HL-60/S4 treated with retinoic acid at 250 ng/mL for 4 days and 3 days (cell line): ENCODE data around the gene PDCD2L.
"Not testable (repeated sequence)": the region's sequence is repeated elsewhere in the genome, so short reads cannot be mapped to it uniquely, and the experiment has no call there.

Source experiments
- in situ Hi-C: fragments of 300-500 bp; cut with MboI; formaldehyde crosslinking; loops from 2 replicates; pipeline ENCODE4 v1.7.0; 2022; ENCODE audit warnings: low sequenced_read_pairs

PDCD2L gene

DNA sequence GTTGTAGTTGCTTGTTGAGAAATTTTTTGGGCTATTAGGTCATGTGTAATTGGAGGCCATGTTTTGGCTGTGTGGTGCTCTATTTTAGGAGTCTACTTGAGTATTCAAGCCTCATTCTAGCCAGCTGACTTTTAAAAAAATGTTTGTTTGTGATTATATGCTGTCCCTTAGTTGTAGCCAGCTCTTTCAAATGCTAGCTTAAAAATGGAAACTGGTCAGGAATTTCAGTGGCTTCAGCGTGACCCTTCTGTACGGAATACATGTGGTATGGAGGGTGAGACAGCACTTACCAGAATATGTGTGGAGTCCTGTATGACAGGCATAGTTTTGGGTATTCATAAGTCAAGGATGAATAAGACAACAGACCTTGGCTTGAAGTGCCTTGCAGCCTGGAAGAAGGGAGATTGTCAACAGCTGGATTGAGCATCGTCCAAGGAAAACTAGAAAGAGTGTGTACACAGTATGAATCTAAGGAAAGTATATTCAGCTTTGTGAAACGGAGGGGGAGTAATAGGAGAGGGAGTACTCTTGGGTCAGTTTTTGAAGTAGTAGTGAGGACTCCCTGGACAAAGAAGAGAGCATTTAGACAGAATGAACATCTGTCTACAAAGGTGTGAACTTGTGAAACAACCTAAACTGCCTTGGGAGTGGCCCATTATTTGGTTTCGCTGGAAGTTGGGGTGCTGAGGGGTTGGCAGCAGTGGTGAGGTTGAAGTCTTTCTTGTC lies 57.3 kb downstream of the PDCD2L start:
- in situ Hi-C loops = no loop called here

DNA sequence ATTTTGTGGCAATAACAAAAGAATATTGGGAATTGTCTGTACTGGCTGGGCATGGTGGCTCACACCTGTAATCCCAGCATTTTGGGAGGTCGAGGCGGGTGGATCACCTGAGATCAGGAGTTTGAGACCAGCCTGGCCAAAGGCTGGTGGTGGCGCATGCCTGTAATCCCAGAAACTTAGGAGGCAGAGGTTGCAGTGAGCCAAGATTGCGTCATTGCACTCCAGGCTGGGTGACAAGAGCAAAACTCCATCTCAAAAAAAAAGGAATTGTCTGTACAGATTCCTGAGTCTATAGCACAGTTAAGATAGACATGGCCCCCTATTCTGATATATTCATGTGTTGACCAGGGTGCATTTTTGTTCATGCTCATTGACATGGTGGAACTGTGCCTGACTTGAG lies 60.6 kb downstream of the PDCD2L start:
- in situ Hi-C loops = not testable (repeated sequence)

DNA sequence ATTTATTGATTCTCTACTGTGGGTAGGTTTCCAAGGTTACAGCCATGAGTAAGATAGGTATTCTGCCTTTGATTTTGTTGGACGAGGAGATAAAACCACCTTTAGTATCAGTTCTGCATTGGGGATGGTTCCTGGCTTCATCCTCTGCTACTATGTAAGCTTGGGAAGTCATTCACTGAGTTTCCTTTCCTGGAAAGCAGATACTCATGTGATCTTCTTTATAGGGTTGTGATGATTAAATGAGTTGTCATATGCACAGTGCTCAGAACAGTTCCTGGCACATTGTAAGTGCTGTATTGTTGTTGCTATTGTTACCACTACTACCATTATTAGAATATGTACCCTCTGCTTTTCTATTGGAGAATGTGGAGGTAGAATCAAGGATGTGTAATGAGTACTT lies 64.2 kb downstream of the PDCD2L start:
- in situ Hi-C loops = no loop called here

DNA sequence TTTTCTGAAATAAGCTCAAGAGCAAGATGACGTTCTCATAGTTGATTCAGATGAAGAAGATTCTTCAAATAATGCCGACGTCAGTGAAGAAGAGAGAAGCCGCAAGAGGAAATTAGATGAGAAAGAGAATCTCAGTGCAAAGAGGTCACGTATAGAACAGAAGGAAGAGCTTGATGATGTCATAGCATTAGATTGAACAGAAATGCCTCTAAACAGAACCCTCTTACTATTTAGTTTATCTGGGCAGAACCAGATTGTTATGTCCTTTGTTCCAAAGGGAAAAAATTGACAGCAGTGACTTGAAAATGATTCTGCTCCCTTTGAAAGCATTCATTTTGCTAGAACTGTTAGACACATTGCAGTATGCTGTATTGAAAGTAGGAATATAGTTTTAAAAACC lies 64.8 kb downstream of the PDCD2L start:
- in situ Hi-C loops = not testable (repeated sequence)

DNA sequence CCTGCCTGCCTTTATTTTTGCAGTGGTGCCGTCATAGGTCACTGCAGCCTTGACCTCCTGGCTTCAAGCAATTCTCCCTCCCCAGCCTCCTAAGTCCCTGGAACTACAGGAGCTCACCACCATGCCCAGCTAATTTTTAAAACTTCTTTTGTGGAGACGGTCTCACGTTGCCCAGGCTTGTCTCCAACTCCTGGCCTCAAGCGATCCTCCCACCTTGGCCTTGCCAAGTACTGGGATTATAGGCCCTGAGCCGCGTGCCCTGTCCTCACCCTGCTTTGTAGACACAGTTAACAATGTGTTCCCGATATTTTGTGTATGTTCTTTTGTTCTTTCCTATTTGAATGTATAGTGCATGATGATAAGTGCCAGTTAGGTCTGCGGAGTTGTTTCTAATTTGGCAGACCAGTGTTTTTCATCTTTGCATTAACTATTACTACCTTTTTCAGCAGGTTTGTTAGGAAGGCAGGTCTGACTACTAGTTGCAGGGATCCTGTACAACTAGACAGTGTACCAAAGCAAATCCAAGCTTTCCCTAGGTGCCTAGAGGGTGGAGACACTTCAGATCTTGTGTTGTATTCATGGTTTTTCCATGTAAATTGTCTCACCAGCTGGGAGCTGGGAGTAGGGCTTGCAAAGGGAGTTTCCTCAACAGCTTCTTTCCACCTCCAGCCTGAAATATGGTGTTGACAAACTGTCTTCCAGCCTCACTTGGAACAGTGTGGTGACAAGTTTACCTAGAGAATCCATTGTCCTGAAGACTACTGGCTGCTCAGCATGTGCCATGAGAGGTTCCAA lies 67.9 kb downstream of the PDCD2L start:
- in situ Hi-C loops = no loop called here

DNA sequence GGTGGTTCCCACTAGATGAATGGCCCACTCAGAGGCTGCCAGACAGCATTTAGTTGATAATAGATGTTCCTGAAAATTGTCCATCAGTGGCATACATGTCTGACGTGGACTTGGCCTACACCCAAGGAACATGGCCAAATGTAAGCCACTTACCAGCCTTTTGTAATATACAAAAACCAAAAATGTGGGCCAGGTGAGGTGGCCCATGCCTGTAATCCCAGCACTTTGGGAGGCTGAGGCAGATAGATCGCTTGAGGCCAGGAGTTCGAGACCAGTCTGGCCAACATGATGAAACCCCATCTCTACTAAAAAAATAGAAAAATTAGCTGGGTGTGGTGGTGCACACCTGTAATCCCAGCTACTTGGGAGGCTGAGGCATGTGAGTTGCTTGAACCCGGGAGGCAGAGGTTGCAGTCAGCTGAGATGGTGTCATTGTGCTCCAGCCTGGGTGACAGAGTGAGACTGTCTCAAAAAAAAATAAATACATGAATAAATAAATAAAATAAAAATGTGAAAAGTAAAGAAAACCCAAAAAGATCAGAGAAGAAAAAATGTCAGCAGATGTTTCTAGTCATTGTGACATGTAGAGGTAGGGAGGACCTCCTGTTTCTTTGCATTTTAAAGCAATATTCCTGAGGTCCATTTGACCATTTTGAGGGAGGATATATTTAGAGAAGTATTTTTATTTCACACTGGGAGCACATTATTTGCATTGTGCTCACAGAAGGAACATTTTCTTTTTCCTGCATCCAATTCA lies 70.2 kb downstream of the PDCD2L start:
- in situ Hi-C loops = no loop called here

DNA sequence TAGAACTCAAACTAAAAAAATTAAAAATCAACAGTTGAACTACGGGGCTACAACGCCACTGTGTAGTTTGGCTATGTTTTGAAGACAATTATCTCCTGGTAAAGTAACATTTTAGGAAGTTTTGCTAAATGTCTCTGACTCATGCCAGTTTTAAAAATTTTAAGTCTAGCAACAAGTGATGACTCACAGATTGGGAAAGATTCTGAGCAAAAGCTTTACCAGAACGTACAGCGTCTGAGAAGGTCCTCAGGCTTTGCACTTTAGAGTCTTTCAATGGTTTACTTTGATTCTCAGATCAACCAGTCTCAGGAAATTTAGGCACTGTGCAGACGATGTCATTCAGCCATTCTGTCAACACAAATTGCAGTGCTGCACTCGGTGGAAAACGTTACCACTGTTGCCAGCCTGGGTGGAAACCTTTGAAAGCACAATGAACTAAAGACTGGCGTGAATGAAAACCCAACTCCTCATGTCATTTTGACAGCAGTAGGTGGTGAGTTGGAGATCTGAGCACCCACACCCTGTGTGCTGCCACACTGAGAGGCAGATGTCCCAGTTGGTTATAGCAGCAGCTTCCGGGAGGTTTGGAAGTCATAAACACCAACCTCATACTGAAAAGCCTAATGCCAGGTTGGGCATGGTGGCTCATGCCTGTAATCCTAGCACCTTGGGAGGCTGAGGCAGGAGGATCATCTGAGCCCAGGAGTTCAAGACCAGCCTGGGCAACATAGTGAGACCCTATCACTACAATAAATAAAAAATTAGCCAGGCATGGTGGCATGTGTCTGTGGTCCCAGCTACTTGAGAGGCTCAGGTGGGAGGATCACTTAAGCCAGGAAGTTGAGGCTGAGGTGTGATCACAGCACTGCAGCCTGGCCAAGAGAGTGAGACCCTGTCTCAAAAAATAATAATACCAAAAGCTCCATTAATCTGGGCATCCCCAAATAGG lies 71.1 kb downstream of the PDCD2L start:
- in situ Hi-C loops = no loop called here
